Astrocyte of the hippocampus (primary cell): ENCODE results near the gene GLYR1.

Experiments
- DNase-seq: peaks from one replicate; pipeline ENCODE4 v3.0.0; 2011; ENCODE audit warnings: low read depth, low spot score

Gene GLYR1

DNA sequence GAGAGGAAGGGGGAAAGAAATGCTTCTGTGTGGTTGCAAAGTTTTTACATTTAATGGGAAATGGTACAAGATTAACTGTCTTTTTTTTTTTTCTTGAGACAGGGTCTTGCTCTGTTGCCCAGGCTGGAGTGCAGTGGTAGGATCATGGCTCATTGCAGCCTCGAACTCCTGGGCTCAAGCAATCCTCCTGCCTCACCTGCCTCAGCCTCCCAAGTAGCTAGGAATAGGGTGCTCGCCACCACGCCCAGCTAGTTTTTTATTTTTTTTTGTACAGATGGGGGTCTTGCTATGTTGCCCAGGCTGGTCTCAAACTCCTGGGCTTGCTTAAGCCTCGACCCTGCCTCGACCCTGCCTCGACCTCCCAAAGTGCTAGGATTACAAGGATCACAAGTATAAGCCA lies 40.8 kb downstream of the GLYR1 start:
- no peak for DNase-seq

DNA sequence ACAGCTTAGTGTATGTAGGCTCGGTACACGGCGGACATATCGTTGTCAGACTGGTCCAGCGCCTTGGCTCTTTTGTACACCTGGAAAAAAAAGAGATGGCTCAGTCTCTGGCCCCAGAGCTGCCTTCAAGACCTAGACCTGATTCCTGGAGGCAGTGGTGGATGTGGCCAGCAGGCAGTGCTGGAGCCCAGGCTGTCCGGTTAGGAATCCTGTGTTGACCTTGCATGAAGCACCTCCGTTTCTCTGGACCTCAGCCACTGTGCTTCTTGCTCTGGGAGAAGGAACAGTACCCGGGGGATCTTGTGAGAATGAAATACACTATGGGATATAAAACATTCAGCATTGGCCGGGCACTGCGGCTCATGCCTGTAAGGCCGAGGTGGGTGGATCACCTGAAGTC lies 41.9 kb downstream of the GLYR1 start:
- DNase-seq, result no peak

DNA sequence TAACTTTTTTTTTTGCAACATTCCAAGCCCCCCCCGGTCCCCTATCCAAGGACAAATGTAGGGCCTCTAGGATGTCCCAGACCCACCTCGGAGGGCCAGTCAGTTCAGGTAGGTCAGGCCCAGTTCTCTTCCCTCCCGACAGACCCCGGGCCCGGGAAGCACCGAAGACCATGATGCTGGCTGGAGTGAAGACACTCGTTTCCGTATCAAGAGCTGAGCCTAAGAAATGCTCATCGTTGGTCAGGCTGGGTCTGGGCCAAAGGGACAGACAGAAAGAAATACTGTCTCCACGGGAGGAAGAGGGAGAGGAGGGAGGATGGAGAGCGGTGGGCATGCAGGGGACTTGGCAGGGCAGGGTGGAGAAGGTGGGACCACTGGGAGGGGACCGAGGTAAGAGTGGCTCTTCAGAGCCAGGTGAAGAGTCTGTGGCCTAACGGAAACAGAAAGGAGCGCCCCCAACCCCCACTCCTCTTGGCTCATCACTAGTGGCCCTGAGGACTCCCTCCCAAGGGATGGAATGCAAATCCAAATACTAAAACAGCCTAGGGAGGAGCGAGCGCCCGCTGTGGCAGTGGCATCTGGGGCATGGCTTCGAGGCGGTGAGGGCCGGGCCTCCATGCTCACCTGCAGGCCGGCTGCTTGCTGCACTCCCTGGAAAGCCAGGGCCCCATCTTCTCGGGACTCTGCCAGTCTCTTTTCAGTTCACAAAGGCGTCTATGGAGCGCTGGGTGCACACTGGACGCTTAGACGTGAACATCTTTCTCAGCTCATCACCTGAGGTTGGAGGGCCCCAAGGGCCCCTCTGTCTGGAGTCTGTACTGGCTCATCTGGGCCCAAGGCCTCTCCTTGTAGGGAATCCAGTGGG lies 43.0 kb downstream of the GLYR1 start:
- no peak for DNase-seq

DNA sequence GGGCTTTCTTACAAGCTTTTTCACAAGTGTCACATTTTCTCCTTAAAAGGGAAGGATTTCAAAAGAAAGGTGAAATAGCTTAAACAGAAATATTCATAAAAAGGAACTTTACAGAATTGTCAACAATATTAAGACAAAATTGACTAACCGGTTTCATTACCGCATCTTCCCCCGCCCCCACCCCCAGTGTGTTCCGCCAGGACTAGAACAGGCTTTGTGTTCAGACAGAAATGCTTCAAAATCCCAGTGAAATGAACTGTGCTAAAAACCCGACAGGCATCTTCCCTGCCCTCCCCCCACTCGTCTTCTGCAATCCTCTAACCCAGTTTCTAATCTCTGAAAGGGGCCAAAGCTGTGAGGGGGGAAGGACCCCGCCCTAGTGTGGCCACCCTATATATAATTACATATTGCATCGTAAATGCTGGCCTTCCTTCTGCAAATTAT lies 43.7 kb downstream of the GLYR1 start:
- DNase-seq, result peak; percentile 17

DNA sequence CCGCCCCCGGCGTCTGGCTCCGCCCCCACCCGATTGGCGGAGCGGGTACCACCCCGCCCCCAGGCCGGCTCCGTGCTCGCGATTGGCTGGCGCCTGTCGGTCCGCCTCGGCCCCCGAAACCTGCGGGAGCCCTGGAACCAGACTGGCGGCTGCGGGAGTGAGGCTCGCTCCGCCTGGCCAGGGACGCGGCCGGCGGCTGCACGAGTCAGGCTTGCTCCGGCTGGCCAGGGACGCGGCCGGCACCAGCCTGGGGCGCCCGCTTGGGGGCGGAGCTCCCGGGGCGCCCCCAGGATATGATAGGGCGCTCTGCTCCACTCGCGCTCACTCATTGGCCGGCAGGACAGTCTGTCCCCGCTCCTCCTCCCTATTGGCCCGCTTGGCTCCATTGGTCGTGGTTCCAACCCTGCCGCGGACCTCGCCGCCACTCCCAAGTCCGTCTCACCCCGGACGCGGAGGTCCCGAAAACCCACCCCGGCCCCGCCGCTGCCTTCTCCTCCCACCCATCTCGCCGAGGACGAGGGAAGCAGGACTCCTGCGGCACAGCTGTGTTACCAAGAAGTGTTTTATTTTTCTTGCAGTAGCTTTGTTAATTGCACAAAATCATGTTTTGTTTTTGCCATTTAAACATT lies 44.3 kb downstream of the GLYR1 start:
- DNase-seq, result peak; percentile 97

DNA sequence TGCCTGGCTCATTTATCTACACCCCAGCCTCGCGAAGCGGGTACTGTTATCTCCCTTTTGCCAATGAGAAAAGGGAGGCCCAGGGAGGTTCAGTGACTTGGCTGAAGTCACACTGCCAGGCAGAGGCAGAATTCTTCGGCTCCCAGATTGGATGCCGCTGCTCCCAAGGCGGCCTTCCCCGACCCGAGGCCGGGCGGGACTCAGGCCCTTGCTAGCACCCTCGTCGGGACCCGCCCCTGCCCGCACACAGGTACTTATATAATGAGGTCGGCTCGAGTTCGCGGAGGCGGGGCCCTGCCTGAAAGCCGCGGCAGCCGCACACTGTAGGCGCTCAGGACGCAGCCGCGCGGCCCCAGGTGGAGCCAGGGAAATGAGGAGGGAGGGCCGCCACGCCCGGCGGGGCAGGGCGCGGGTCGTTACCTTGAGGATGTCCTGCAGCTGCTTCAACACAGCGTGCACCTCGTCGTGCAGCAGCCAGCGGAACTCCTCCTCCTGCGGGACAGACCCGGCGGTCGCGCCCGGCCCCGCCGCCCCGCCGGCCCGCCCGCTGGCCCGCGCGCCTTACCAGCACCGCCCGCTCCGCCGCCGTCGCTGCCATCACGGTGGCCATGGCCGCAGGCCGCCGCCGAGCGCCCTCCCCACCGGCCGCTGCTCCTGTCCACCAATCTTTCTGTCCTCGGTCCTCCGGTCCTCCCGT lies 45.0 kb downstream of the GLYR1 start, which contains the start of gene ROGDI:
Gene ROGDI, minus strand, starts transcription at position 672 of the 697 bp plus-strand sequence. Its CDS starts 62 bp downstream, at position 610.
- DNase-seq, result peak; percentile 72

DNA sequence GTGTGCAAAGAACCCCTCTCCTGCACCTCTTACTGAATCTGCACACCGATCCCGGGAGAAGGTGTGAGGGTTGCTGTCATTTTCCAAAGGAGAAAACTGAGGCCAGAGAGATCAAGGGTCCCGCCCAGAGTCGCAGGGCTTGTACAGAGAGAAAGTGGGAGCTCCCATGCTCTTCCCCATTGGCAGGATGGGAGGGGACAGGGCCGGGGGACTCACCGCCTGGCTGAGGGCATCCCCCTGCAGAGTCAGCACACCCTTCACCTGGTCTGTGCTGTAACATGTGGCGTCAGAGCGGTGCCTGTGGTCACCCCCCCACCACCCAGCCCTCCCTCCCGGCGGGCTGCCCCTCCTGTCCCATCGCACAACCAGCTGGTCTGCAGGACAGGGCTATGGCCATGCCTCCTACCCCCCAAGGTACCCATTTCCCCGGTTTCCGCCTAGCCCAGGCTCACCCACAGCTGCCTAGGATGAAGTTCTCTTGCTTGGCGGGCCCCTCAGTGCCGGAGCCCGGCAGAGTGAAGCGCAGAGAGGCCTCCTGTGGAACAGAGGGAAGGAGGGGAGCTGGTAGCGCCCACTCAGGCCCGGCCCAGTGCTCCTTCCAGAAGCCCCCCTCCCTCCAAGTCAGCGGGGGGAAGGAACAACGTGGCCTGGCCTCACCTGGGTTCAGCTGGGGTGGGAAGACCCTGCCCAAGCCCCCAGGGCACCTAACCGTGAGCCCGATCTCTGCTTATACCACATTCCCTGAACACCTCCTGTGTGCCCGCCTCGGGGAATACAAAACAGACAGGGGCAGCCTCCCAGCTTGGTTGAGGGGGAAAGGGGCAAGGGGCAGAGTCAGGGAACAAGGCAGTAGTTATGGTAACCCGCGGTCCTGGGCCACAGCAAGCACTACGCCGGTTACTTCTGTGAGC lies 45.8 kb downstream of the GLYR1 start:
- DNase-seq, result peak; percentile 12

DNA sequence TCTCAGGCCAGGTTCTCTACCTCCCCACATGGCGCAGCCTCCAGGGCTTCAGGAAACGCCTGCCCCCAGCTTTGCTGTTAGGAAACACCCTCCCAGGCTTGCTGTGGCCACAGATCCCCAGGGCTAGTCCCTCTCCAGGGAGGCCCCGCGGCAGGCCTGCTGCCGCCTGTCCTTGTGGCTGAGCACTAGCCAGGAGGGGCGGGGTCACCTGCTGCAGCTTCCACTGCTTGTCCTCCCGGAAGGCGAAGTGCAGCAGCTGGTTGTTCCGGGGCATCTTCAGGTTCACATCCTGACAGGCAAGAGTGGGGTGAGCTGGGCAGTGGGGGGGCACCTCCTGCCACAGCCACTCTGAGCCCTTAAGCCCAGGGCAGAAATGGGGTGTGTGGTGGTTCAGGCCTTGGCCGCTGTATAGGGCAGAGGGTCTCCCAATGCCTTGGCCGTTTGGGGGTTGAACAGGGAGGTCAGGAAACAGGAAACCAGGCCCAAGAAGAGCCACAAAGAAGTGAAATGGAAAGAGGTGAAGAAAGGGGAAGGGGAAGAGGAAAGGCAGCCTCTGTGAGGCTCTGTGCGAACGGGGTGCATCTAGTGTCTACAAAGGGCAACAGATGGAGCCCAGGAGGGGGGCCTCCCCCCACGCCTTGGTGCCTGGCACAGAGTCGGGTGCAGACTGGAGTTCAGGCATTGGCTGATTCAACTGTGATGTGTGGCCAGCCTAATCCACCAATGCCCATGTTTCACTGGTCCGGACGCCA lies 46.6 kb downstream of the GLYR1 start:
- no peak for DNase-seq

DNA sequence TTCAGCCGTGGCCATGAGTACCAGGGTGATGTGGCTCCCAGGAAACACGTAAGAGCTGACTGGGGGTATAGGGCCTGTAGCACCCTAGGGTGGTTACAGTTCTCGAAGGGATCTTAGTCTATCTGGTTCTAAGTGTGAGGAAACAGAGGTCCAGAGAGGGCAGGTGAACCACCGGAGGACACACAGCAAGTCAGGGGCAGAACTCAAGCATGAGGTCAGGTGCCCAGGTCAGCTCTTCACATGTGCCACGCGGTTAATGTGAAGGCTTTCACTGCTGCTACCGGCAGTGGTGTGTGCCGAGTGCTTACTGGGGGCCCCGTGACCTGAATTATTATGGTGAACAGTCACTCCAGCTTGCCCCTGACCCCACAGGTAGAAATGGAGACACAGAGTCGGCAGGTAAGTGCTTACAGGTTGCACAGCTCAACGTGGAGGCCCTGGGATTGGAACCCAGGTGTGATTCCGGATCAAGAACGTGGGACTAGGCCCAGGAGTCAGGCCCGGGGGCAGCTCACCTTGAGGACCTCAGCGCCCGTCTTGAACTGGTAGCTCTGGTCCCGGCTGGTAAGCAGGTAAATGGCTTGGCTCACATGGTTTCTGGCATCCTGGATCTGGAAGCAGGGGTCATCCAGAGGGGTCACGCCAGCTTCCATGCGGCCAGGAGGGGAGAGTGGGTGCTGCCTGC lies 47.8 kb downstream of the GLYR1 start:
- DNase-seq, result no peak

DNA sequence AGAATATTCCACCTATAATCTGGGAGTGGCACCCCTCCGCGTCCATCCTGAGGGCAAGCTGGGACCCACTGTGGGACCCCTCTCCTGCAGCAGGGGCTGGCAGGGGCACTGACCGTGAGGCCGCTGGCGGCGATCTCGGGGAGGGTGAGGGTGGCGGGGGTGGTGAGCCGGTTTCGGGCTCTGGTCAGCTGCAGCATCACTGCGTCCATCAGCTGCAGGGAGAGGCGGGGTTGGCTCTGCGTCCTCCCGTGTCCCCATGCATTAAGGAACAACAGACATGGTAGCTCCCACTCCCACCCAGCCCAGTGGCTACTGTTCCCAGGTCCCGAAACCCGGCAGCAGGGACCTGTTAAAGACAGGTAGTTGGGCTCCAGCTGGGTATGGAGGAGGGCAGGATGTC lies 48.6 kb downstream of the GLYR1 start:
- DNase-seq, result no peak

DNA sequence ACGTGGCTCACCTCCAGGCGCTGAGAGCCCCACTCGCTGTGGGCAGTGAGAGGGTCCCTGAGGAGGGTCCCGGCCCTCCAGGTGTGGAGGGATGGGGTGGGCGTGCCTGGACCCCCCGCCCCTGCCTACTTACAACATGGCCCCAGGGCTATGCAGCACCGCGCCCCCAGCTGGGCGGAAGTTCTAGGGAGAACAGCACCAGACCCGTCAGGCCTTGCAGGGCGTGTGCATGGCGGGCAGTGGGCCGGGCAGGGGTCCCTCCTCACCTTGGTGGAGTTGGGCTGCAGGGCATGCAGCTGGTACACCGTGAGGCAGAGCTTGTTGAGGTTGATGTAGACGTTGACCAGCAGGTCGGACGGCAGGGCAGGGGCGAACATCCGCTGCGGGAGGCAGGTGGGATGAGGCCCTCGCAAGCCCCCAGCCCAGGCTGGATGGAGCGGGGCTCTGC lies 49.3 kb downstream of the GLYR1 start:
- no peak for DNase-seq

DNA sequence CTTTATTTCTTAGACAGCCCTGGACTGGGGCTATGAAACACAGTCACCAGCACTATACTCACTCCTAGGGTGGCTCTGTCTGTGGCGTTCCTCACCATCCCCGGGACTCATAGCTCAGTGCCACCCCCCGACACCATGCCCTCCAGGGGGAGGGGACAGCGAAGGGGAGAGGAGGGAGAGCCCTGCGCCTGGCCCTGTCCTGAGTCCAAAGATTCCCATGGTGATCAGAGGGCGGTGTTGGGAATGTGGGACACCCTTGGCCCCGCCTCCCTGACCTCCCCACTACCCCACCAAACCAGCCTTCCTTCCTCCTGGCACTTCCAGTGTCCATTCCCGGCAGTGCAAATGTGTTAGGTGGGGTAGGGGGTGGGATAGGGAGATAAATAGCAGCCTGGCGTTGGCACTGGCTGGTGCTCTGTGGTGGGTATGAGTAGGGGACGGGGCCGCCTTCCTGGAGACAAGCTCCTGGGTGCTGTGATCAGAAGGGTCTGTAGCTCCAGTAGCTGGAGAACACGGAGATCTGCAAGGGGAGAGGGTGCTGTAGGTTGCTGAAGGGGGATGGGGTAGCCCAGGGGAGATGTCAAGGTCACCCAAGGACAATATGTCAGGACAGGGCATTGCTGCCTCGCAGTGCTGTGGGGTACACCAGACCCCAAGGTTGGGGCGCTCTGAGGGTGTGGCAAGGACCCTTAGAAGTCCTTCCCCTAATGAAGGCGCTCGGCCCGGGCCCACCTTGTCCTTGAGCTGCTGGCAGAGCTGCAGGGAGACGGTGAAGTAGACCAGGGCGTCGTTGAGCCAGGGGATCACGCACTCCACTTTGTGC lies 49.9 kb downstream of the GLYR1 start:
- DNase-seq, result no peak

DNA sequence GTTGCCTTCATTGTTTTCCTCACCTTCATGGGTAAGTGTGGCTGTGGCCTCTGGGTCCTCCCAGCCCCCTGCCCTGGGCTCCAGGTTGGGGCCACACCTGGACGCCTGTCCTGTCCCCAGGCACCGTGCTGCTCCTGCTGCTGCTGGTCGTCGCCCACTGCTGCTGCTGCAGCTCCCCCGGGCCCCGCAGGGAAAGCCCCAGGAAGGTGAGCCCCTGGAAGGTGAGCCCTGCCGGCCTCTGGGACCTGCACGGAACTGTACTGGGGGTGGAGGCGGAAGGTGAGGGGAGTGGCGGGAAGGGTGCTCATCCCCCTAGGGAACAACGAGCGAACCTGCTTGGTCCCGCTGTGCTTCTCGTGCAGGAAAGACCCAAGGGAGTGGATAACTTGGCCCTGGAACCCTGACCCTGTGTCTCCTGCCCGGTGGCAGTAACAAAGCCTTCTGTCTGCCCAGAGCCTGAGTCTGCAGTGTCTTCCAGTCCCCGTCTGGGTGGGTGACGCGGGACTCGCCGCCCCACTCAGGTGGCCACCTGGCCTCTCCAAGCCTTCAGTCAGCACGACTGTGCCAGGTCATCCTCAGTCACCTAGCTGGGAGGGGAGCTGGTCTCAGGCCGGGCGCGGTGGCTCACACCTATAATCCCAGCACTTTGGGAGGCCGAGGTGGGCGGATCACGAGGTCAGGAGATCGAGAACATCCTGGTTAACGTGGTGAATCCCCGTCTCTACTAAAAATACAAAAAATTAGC lies 51.1 kb downstream of the GLYR1 start:
- DNase-seq, result no peak

DNA sequence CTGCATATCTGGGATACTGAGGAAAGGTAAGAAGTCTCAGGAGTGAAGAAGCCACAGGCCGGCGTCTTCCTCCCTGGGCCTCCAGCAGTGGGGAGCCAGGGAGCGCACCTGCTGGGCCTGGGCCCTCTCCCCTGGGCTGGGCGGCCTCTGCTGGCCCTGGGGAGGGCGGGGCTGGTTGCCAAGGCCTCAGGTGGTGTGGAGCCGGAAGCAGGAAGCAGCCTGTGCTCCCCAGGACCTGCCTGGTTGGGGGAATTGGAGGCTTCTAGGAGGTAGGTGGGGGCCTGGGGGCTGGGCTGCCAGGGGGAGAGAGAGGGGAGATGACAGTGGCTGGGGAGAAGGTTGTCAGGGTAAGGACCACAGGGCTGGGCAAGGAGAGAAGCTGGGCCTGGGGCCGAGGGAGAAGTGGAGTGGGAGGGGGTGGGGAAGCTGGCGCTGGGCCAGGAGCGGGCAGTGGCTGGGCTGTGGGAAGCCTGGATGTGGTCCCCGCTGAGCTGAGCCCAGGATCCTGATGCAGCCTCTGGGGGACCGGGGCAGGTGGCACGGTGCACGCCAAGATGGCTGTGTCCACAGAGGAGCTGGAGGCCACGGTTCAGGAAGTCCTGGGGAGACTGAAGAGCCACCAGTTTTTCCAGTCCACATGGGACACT lies 51.8 kb downstream of the GLYR1 start, which contains the start of gene SMIM22:
Gene SMIM22, plus strand, starts transcription at position 189 of the 647 bp plus-strand sequence. Its CDS starts 366 bp downstream, at position 555.
- no peak for DNase-seq

DNA sequence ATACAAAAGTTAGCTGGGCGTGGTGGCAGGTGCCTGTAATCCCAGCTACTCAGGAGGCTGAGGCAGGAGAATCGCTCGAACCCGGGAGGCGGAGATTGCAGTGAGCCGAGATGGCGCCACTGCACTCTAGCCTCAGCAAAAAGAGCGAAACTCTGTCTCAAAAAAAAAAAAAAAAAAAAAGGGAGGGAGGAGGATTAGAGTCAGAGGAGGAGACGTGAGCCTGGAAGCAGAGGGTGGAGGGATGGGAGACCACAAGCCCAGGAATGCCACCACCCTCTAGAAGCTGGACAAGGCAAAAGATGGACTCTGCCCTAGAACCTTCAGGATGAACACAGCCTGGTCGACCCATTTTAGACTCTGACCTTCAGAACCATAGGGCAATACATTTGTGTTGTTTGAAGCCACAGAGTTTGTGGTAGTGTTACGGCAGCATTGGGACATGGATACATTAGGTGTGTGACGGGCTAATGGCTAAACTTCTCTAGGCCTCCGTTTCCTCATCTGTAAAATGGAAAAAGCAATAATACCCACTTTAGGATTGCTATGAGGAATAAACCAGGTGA lies 54.1 kb downstream of the GLYR1 start:
- no peak for DNase-seq

DNA sequence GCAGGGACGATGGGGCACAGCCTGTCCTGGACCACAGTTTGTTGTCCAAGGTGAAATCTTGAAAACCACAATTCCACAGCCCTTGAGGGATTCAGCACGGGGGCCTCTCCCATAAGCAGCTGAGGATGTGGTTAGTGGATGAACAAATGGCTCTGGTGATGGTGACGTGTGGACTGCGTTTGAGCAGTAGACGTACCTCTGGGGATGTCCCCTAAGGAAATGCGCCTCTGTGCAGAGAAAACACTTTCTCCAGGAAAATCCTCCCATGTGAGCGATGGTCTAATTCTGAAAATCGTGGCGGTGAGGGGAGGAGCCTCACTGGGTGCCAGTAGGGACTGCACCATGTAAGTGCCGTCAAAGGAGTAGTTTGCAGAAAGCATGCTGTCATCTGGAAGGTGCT lies 56.2 kb downstream of the GLYR1 start:
- DNase-seq, result no peak

DNA sequence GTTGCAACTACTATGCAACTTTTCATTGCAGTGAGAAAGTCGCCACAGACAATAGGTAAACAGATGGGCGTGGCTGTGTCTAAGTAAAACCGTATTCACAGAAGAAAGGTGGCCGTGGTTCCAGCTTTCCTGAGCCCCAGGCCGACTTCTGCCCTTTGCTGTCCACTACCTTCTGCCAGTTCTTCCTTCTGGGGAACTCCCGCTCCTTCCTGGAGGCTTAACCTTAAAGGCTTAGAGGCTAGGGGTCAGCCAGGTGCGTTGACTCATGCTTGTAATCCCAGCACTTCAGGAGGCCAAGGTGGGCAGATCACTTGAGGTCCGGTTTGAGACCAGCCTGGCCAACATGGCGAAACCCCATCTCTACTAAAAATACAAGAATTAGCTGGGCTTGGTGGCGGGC lies 56.8 kb downstream of the GLYR1 start:
- no peak for DNase-seq
